GM12801 (cell line): ENCODE results near the gene CCDC127.

Experiments used
- TF ChIP-seq, protein P1 (sequence below): IDR thresholded peaks from one replicate; pipeline ENCODE4 v1.5.1; 2011; ENCODE audit warnings: control low read depth; ENCODE audit not compliant: insufficient read length; ENCODE audit errors: extremely low read depth

Gene CCDC127

GRCh38 chr5:162565-163337, 55.2 kb downstream of the CCDC127 start:
- TF ChIP-seq, protein P1, sequence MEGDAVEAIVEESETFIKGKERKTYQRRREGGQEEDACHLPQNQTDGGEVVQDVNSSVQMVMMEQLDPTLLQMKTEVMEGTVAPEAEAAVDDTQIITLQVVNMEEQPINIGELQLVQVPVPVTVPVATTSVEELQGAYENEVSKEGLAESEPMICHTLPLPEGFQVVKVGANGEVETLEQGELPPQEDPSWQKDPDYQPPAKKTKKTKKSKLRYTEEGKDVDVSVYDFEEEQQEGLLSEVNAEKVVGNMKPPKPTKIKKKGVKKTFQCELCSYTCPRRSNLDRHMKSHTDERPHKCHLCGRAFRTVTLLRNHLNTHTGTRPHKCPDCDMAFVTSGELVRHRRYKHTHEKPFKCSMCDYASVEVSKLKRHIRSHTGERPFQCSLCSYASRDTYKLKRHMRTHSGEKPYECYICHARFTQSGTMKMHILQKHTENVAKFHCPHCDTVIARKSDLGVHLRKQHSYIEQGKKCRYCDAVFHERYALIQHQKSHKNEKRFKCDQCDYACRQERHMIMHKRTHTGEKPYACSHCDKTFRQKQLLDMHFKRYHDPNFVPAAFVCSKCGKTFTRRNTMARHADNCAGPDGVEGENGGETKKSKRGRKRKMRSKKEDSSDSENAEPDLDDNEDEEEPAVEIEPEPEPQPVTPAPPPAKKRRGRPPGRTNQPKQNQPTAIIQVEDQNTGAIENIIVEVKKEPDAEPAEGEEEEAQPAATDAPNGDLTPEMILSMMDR, result no peak

GRCh38 chr5:162190-162564, 55.8 kb downstream of the CCDC127 start:
- TF ChIP-seq, protein P1, result no peak

DNA sequence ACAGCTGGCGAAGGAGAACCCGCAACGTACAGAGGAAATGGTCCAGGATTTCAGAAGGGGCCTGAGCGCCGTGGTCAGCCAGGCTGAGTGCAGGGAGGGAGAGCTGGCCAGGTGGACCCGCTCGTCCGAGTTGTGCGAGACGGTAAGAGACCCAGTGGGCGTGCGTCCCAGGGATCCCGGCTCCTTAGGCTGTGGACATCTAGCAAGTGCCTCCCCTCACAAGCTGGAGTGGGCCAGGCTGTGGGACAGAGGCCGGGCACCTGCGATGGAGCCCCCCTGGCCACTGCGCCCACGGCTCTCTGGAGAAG, 56.2 kb downstream of the CCDC127 start:
- TF ChIP-seq, protein P1, result no peak

DNA sequence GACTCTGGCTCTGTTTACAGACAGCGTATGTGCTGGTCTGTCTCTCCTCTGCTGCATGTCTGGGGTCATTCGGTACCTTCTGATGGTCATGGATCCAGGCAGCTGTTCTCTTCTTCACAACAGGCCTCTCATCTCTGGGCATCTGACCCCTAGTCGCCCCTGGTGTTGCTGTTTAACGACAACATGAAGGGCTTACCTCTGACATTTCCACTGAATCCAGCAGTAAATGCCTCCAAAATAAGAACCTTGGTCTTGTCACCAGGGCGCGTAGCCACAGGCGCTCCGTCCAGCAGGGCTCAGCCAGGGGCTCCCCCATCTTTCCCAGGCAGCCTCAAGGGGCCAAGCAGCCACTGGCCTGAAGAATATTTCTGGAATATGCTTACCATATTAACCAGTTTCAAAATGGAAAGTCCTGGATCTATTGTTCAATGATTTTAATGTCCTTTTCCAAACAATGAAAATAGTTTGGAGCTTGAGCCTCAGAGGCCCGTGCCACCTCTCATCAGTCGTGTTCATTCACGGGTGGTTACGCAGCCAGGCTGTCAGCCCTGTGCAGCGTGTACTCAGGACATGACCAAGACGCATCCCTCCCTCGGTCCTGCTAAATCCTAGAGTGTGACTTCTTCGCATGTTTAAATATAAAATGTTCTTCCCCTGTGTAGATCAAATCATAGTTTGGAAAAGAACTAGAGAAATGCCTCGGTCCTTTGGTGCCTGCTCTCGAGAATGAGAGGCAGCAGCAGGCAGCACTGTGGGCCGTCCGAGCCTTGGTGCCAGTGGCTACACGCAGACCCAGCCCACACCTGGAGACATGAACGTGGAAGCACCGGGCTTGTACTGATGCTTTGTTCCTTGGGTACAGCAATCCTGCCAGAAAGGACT, 56.8 kb downstream of the CCDC127 start:
- TF ChIP-seq, protein P1, result no peak

DNA sequence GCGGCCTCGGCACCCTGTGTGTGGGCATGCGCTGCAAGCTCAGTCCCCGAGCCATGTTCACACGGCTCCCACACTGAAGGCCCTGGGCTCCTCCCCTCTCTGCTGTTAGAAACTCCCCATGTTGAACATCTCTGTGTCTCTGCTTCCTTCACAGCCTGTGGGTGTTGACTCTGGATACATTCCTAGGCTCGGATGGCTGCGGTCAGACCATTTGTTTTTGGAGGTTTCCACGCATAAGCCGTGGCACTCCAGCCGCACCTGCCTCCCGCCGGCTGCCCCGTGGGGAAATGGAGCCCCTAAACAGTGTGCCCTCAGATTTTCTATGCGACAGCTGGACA, 57.8 kb downstream of the CCDC127 start:
- TF ChIP-seq, protein P1, result no peak

DNA sequence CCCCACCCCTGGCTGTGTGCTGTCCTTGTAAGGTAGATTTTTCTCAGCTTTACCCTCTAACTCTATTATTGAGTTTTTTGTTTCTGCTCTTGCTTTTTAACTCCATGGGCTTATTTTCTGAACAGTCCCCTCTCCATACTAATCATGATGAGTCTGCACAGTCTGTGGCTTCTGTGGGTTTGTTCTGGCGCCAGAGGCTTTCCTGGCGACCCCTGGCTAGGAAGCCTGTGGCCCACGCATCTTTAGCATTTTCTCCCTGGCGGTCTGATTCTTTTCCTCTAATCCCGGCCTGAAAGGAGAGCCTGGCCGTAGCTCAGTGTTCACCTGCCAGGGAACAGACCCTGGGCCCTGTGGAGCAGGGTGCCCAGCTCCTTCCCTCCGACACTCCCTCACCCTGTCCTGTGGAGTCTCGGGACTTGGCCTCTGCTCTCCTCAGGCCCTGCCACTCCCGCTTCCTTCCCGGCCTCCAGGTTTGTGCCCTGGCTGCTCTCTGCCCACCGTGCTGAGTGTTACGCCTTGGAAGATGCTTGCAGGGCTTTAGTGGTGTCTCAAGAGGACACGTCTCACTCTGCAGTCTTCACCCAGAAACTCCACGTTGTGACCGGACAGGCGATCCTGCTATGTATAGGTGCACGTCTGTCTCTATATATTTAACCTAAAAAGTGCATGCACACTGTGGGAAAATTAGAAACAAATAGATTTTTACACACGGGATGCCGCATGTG, 58.3 kb downstream of the CCDC127 start:
- TF ChIP-seq, protein P1, result no peak

GRCh38 chr5:158807-159447, 59.0 kb downstream of the CCDC127 start:
- TF ChIP-seq, protein P1, result no peak
